H9 (cell line): ENCODE data around the gene UBASH3A. TPM values are rescaled to one million over a fixed set of nuclear protein-coding genes. Genes with fewer than 3 reads are reported as not detected.

Experiments used
- DNase-seq: peaks from one replicate; pipeline ENCODE4 v3.0.0-alpha.2; 2017
- H2AFZ ChIP-seq: one replicate; pipeline ENCODE4 v1.6.1; 2013; ENCODE audit warnings: mild to moderate bottlenecking, low read length, control low read depth, moderate library complexity
- H2AK5ac ChIP-seq: 2 replicates; pipeline ENCODE4 v1.6.1; 2013; ENCODE audit warnings: low read length, control low read depth, mixed read lengths; ENCODE audit not compliant: insufficient read length
- H2BK120ac ChIP-seq: one replicate; pipeline ENCODE4 v1.6.1; 2013; ENCODE audit warnings: low read depth, mild to moderate bottlenecking, low read length, control low read depth, inconsistent platforms; ENCODE audit not compliant: poor library complexity, severe bottlenecking
- H2BK12ac ChIP-seq: 2 replicates; pipeline ENCODE4 v1.6.1; 2013; ENCODE audit warnings: low read length, control low read depth, mixed read lengths, low read depth; ENCODE audit not compliant: insufficient read length
- H2BK15ac ChIP-seq: 2 replicates; pipeline ENCODE4 v1.6.1; 2013; ENCODE audit warnings: low read depth, low read length, control low read depth
- H2BK20ac ChIP-seq: one replicate; pipeline ENCODE4 v1.6.1; 2013; ENCODE audit warnings: low read depth, mild to moderate bottlenecking, low read length, control low read depth, inconsistent platforms; ENCODE audit not compliant: poor library complexity, severe bottlenecking
- H2BK5ac ChIP-seq: 2 replicates; pipeline ENCODE4 v1.6.1; 2013; ENCODE audit warnings: low read length, control low read depth, mixed read lengths; ENCODE audit not compliant: insufficient read length
- H3K14ac ChIP-seq: 2 replicates; pipeline ENCODE4 v1.6.1; 2013; ENCODE audit warnings: low read length, control low read depth; ENCODE audit not compliant: insufficient read depth
- H3K18ac ChIP-seq: 2 replicates; pipeline ENCODE4 v1.6.1; 2013; ENCODE audit warnings: low read depth, mild to moderate bottlenecking, mixed read lengths, low read length, control low read depth; ENCODE audit not compliant: insufficient read length
- H3K23ac ChIP-seq: 2 replicates; pipeline ENCODE4 v1.6.1; 2013; ENCODE audit warnings: low read length, control low read depth, mixed read lengths, low read depth; ENCODE audit not compliant: insufficient read length
- H3K23me2 ChIP-seq: 2 replicates; pipeline ENCODE4 v1.6.1; 2013; ENCODE audit warnings: low read depth, mild to moderate bottlenecking, mixed read lengths, low read length, control low read depth; ENCODE audit not compliant: insufficient read length, poor library complexity, severe bottlenecking
- H3K27ac ChIP-seq: 2 replicates; pipeline ENCODE4 v1.5.1; 2013; ENCODE audit warnings: low read length, control low read depth, mixed read lengths, low read depth; ENCODE audit not compliant: insufficient read length
- H3K27me3 ChIP-seq: 2 replicates; pipeline ENCODE4 v1.6.1; 2013; ENCODE audit warnings: low read length, control low read depth, inconsistent platforms; ENCODE audit not compliant: insufficient read depth
- H3K4ac ChIP-seq: 2 replicates; pipeline ENCODE4 v1.6.1; 2013; ENCODE audit warnings: low read depth, mild to moderate bottlenecking, control low read depth, inconsistent platforms, low read length, moderate library complexity
- H3K4me1 ChIP-seq: 2 replicates; pipeline ENCODE4 v1.6.1; 2013; ENCODE audit warnings: low read length, control low read depth, inconsistent platforms; ENCODE audit not compliant: insufficient read depth
- H3K4me2 ChIP-seq: 2 replicates; pipeline ENCODE4 v1.6.1; 2013; ENCODE audit warnings: low read length, control low read depth, mixed read lengths; ENCODE audit not compliant: insufficient read length, insufficient read depth
- H3K56ac ChIP-seq: 2 replicates; pipeline ENCODE4 v1.6.1; 2013; ENCODE audit warnings: low read depth, mild to moderate bottlenecking, mixed read lengths, low read length, control low read depth; ENCODE audit not compliant: insufficient read length
- H3K79me1 ChIP-seq: 2 replicates; pipeline ENCODE4 v1.6.1; 2013; ENCODE audit warnings: low read depth, mild to moderate bottlenecking, moderate library complexity, low read length, control low read depth, inconsistent platforms; ENCODE audit not compliant: insufficient read depth, poor library complexity, severe bottlenecking
- H3K79me2 ChIP-seq: 2 replicates; pipeline ENCODE4 v1.6.1; 2013; ENCODE audit warnings: low read length, control low read depth, inconsistent platforms; ENCODE audit not compliant: insufficient read depth
- H3K9ac ChIP-seq: 2 replicates; pipeline ENCODE4 v1.6.1; 2013; ENCODE audit warnings: low read length, control low read depth, mixed read lengths; ENCODE audit not compliant: insufficient read length; ENCODE audit errors: extremely low read depth
- H3K9me3 ChIP-seq: one replicate; pipeline ENCODE4 v1.6.1; 2013; ENCODE audit warnings: low read depth, low read length, inconsistent platforms; ENCODE audit not compliant: control insufficient read depth
- H3T11ph ChIP-seq: one replicate; pipeline ENCODE4 v1.6.1; 2013; ENCODE audit warnings: mild to moderate bottlenecking, low read length, control low read depth, inconsistent platforms
- H4K20me1 ChIP-seq: one replicate; pipeline ENCODE4 v1.6.1; 2013; ENCODE audit not compliant: control insufficient read depth, insufficient read length, insufficient read depth
- H4K5ac ChIP-seq: 2 replicates; pipeline ENCODE4 v1.6.1; 2013; ENCODE audit warnings: low read depth, mild to moderate bottlenecking, mixed read lengths, low read length, control low read depth; ENCODE audit not compliant: insufficient read length
- H4K8ac ChIP-seq: replicated peaks from 2 replicates; pipeline ENCODE4 v1.6.1; 2013; ENCODE audit warnings: low read length, control low read depth, mixed read lengths, low read depth; ENCODE audit not compliant: insufficient read length
- H4K91ac ChIP-seq: 2 replicates; pipeline ENCODE4 v1.6.1; 2013; ENCODE audit warnings: low read depth, mild to moderate bottlenecking, moderate library complexity, mixed read lengths, low read length, control low read depth; ENCODE audit not compliant: insufficient read length
- H3K27ac Mint-ChIP-seq, 3 experiments: 2 replicates in 2 of 3; 3 replicates in 1 of 3; pipeline ENCODE4 v1.8.0; 2020 to 2021; ENCODE audit warnings: mixed read lengths in 3 of 3, mild to moderate bottlenecking in 1 of 3, moderate library complexity in 1 of 3
- H3K27me3 Mint-ChIP-seq: 2 replicates; pipeline ENCODE4 v1.8.0; 2021; ENCODE audit warnings: low read depth, mild to moderate bottlenecking, moderate library complexity, mixed read lengths
- H3K36me3 Mint-ChIP-seq, 3 experiments: 2 replicates in 2 of 3; 3 replicates in 1 of 3; pipeline ENCODE4 v1.8.0; 2020 to 2021; ENCODE audit warnings: low read depth in 3 of 3, mixed read lengths in 3 of 3; ENCODE audit not compliant: insufficient read depth in 1 of 3
- H3K4me1 Mint-ChIP-seq, 2 experiments: 2 replicates each; pipeline ENCODE4 v1.8.0; 2020; ENCODE audit warnings: mixed read lengths in 2 of 2
- H3K4me3 Mint-ChIP-seq, 2 experiments: 2 replicates in 1 of 2; 3 replicates in 1 of 2; pipeline ENCODE4 v1.8.0; 2020 to 2021; ENCODE audit warnings: mild to moderate bottlenecking in 2 of 2, mixed read lengths in 2 of 2, moderate library complexity in 1 of 2
- H3K9me3 Mint-ChIP-seq, 2 experiments: 2 replicates in 1 of 2; 3 replicates in 1 of 2; pipeline ENCODE4 v1.8.0; 2020; ENCODE audit warnings: mild to moderate bottlenecking in 2 of 2, mixed read lengths in 2 of 2, moderate library complexity in 1 of 2
- WGBS: extraction: QIAGEN DNeasy Blood & Tissue Kit; methylation state at CpG from one replicate; pipeline ENCODE4 v1.1.7; 2013; ENCODE audit warnings: missing lambda C conversion rate, low lambda C conversion rate, mixed read lengths; ENCODE audit not compliant: insufficient read length; ENCODE audit errors: extremely low coverage; 5-methylcytosine and 5-hydroxymethylcytosine counted together
- total RNA-seq: library from RNA; stranded (reverse); gene quantifications from 2 replicates; pipeline ENCODE4 v1.2.1, GENCODE V29; 2021
- TF ChIP-seq, protein P1 (sequence below): fragments of 200-600 bp; sonication (generic); conservative IDR thresholded peaks from 3 replicates; pipeline ENCODE4 v1.8.0; 2021; ENCODE audit warnings: antibody characterized with exemption, mild to moderate bottlenecking

The UBASH3A gene
- total RNA-seq, 1 experiment from 2014 or later, result not detected

DNA sequence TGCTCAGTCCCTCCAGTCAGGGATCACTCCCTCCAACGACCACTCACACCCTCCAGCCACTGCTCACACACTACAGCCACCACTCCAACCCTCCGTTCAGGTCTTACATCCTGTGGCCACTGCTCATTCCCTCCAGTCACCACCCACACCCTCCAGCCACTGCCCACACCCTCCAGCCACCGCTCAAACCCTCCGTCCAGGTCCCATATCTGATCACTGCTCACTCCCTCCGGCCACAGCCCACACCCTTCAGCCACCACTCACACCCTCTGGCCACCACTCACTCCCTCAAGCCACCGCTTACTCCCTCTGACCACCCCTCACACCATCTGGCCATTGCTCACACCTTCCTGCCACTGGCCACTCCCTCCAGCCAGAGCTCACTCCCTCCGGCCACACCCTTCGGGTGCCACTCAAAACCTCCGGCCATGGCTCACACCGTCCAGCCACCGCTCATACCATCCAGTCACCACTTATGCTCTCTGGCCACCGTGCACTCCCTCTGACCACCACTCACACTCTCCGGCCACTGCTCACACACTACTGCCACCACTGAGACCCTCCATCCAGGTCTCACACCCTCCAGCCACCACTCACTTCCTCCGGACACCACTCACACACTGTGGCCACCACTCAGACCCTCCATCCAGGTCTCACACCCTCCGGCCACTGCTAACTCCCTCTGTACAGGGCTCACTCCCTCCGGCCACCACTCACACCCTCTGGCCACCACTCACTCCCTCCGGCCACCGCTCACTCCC lies 32.6 kb upstream of the UBASH3A start:
- Histone ChIP-seq H2AFZ (no peak overlapping the region), H3K4me2 (no peak overlapping the region), H3K14ac (no peak overlapping the region), H2BK5ac (no peak overlapping the region), H3K27ac (no peak overlapping the region), H2BK20ac (no peak overlapping the region), H4K91ac (no peak overlapping the region), H3K18ac (no peak overlapping the region), H3K79me1 (no peaks in the 10 kb centered on the region), H4K5ac (no peak overlapping the region), H3K4me1 (no peaks in the 10 kb centered on the region), H3T11ph (no peak overlapping the region), H3K9me3 (no peaks in the 10 kb centered on the region), H2BK15ac (no peak overlapping the region), H2BK12ac (no peak overlapping the region), H3K23ac (no peak overlapping the region), H3K27me3 (no peaks in the 10 kb centered on the region), H2BK120ac (no peak overlapping the region), H3K56ac (no peak overlapping the region), H3K23me2 (no peaks in the 10 kb centered on the region), H4K20me1 (no peaks in the 10 kb centered on the region), H3K4ac (no peak overlapping the region), H2AK5ac (no peak overlapping the region), H4K8ac (no peak overlapping the region), H3K9ac (no peak overlapping the region), H3K79me2 (no peaks in the 10 kb centered on the region)
- H3K4me1 Mint-ChIP-seq, result peaks cover 8 to 11% of the 10 kb centered on the region in 2 experiments
- H3K4me3 Mint-ChIP-seq, result no peak overlapping the region
- H3K27ac Mint-ChIP-seq, result peak overlapping the region in 2 of 3 experiments; percentile 9 to 23; a peak in 2 of 7 replicates
- WGBS, result no CpG with 5 or more reads among the region's 18 CpGs
- H3K36me3 Mint-ChIP-seq, result no peaks in the 10 kb centered on the region
- TF ChIP-seq, protein P1, sequence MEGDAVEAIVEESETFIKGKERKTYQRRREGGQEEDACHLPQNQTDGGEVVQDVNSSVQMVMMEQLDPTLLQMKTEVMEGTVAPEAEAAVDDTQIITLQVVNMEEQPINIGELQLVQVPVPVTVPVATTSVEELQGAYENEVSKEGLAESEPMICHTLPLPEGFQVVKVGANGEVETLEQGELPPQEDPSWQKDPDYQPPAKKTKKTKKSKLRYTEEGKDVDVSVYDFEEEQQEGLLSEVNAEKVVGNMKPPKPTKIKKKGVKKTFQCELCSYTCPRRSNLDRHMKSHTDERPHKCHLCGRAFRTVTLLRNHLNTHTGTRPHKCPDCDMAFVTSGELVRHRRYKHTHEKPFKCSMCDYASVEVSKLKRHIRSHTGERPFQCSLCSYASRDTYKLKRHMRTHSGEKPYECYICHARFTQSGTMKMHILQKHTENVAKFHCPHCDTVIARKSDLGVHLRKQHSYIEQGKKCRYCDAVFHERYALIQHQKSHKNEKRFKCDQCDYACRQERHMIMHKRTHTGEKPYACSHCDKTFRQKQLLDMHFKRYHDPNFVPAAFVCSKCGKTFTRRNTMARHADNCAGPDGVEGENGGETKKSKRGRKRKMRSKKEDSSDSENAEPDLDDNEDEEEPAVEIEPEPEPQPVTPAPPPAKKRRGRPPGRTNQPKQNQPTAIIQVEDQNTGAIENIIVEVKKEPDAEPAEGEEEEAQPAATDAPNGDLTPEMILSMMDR, result no peak
- no peak for DNase-seq
- H3K9me3 Mint-ChIP-seq, result no peaks in the 10 kb centered on the region; a peak in 1 of 5 replicates
- peaks cover 24% of the 10 kb centered on the region for H3K27me3 Mint-ChIP-seq
